ENCODE results near the gene SH3YL1.
A peak's percentile ranks its signal among the peaks of the same experiment; 100 is the strongest.
"Not testable (repeated sequence)": the region's sequence is repeated elsewhere in the genome, so short reads cannot be mapped to it uniquely, and the experiment has no call there.

Gene SH3YL1

GRCh38 chr2:175880-176820 lies 87.7 kb downstream of the SH3YL1 start:
- peak; percentile 20 for DNase-seq

- no peak for DNase-seq
Observed at GRCh38 chr2:175161-175786, 88.6 kb downstream of the SH3YL1 start.

GRCh38 chr2:172120-172519 lies 91.7 kb downstream of the SH3YL1 start:
- DNase-seq, result not testable (repeated sequence)

GRCh38 chr2:169741-170140 lies 94.1 kb downstream of the SH3YL1 start:
- DNase-seq, result no peak

All from activated CD4-positive, alpha-beta T cell treated with anti-CD3 and anti-CD28 coated beads for 1 hour (primary cell).